Activated T-cell treated with anti-CD3 and anti-CD28 coated beads, Interleukin-2, amount 50 U/mL, for 1 hour (primary cell): ENCODE data around the gene NSUN4.
A peak's percentile ranks its signal among the peaks of the same experiment; 100 is the strongest.

Experiments
- DNase-seq: peaks from one replicate; pipeline ENCODE4 v3.0.0-alpha.2; 2020

Gene NSUN4

GRCh38 chr1:46368791-46369190, 28.2 kb downstream of the NSUN4 start:
- no peak for DNase-seq

GRCh38 chr1:46369542-46370213, 29.1 kb downstream of the NSUN4 start:
- DNase-seq, result no peak

- DNase-seq, result no peak
These were observed 29.6 kb downstream of the NSUN4 start for GRCh38 chr1:46370214-46370633.

- no peak for DNase-seq
These were observed 31.8 kb downstream of the NSUN4 start for GRCh38 chr1:46372431-46372830.

- DNase-seq, result no peak
These were observed 39.4 kb downstream of the NSUN4 start for GRCh38 chr1:46379996-46380395.

GRCh38 chr1:46380508-46380907, 39.9 kb downstream of the NSUN4 start:
- no peak for DNase-seq

- no peak for DNase-seq
These were observed 52.9 kb downstream of the NSUN4 start for GRCh38 chr1:46393510-46393909.

- DNase-seq, result peak; percentile 56
These were observed 53.7 kb downstream of the NSUN4 start, which contains the start of gene FAAH for GRCh38 chr1:46394108-46394871. FAAH (plus strand) TSS chr1:46394317; CDS start chr1:46394349, 32 bp downstream.

- DNase-seq, result no peak
These were observed 54.4 kb downstream of the NSUN4 start for GRCh38 chr1:46394872-46395465.

GRCh38 chr1:46396441-46397398, 56.1 kb downstream of the NSUN4 start:
- no peak for DNase-seq

- no peak for DNase-seq
These were observed 58.7 kb downstream of the NSUN4 start for GRCh38 chr1:46399307-46399706.

GRCh38 chr1:46400421-46400820, 59.8 kb downstream of the NSUN4 start:
- DNase-seq, result no peak

- no peak for DNase-seq
These were observed 60.7 kb downstream of the NSUN4 start for GRCh38 chr1:46401154-46401913.

GRCh38 chr1:46401964-46402626, 61.5 kb downstream of the NSUN4 start:
- DNase-seq, result no peak

- DNase-seq, result no peak
These were observed 63.3 kb downstream of the NSUN4 start for GRCh38 chr1:46403916-46404315.

- DNase-seq, result no peak
These were observed 64.0 kb downstream of the NSUN4 start for GRCh38 chr1:46404482-46405196.

GRCh38 chr1:46405197-46405555, 64.6 kb downstream of the NSUN4 start:
- no peak for DNase-seq

GRCh38 chr1:46405724-46406123, 65.1 kb downstream of the NSUN4 start:
- DNase-seq, result no peak

GRCh38 chr1:46406881-46407608, 66.4 kb downstream of the NSUN4 start:
- no peak for DNase-seq

GRCh38 chr1:46407636-46408035, 67.0 kb downstream of the NSUN4 start:
- no peak for DNase-seq
